H1 (cell line): ENCODE data around the gene RIN3. TPM values are rescaled to one million over a fixed set of nuclear protein-coding genes. Genes with fewer than 3 reads are reported as not detected.

Source experiments
- CTCF ChIA-PET: fragments of 300-600 bp; sonication (Branson Sonifier 250); formaldehyde crosslinking; loops from one replicate; lab custom pipeline; 2021; ENCODE audit not compliant: partially characterized antibody; lab: Charles Lee
- POLR2A ChIA-PET: fragments of 300-600 bp; sonication (Branson Sonifier 250); formaldehyde crosslinking; loops from one replicate; lab custom pipeline; 2021; ENCODE audit warnings: inconsistent platforms; ENCODE audit not compliant: partially characterized antibody; lab: Charles Lee
- DNase-seq, 2 experiments: peaks; one replicate each; pipeline versions ENCODE4 v3.0.0 to v3.0.0-alpha.2; 2010 to 2022; ENCODE audit warnings: low spot score in 2 of 2, low read depth in 1 of 2, mixed read lengths in 1 of 2
- FAIRE-seq: peaks from 2 replicates; lab custom pipeline; 2011; peaks lifted over from hg19 to GRCh38; lab: Jason Lieb, UNC
- H2AFZ ChIP-seq: 2 replicates; pipeline ENCODE4 v1.8.1; 2012; ENCODE audit warnings: low read length, inconsistent platforms
- H2AK5ac ChIP-seq: 2 replicates; pipeline ENCODE4 v1.6.1; 2013; ENCODE audit warnings: low read depth, low read length
- H2BK120ac ChIP-seq: replicated peaks from 2 replicates; pipeline ENCODE3; 2013; ENCODE audit warnings: low read depth, low read length, inconsistent platforms
- H2BK12ac ChIP-seq: 2 replicates; pipeline ENCODE4 v1.6.1; 2013; ENCODE audit warnings: low read depth, low read length
- H2BK15ac ChIP-seq: 2 replicates; pipeline ENCODE4 v1.6.1; 2013; ENCODE audit warnings: low read length
- H2BK20ac ChIP-seq: 2 replicates; pipeline ENCODE4 v1.6.1; 2013; ENCODE audit warnings: low read length
- H2BK5ac ChIP-seq: 2 replicates; pipeline ENCODE4 v1.6.1; 2013; ENCODE audit warnings: low read depth, low read length
- H3K14ac ChIP-seq: 2 replicates; pipeline ENCODE4 v1.6.1; 2013; ENCODE audit warnings: inconsistent platforms; ENCODE audit not compliant: insufficient read length
- H3K18ac ChIP-seq: 2 replicates; pipeline ENCODE4 v1.6.1; 2013; ENCODE audit warnings: low read length; ENCODE audit errors: extremely low read depth
- H3K23ac ChIP-seq: 2 replicates; pipeline ENCODE4 v1.6.1; 2013; ENCODE audit warnings: inconsistent platforms; ENCODE audit not compliant: insufficient read length
- H3K23me2 ChIP-seq: 2 replicates; pipeline ENCODE4 v1.6.1; 2013; ENCODE audit warnings: low read depth, low read length
- H3K27ac ChIP-seq: 2 replicates; pipeline ENCODE4 v1.6.1; 2011; ENCODE audit warnings: low read depth, low read length, inconsistent platforms
- H3K27me3 ChIP-seq, 4 experiments: replicated peaks in 1 of 4; 1 replicate in 1 of 4; 2 replicates in 3 of 4; pipeline versions ENCODE4 v1.6.1 to v1.8.1; 2011 to 2013; ENCODE audit warnings: low read length in 3 of 4, mild to moderate bottlenecking in 3 of 4, inconsistent platforms in 2 of 4, mixed read lengths in 2 of 4, moderate library complexity in 1 of 4; ENCODE audit not compliant: control insufficient read depth in 3 of 4, insufficient read depth in 3 of 4; ENCODE audit errors: extremely low read depth in 1 of 4
- H3K36me3 ChIP-seq, 4 experiments: 2 replicates each; pipeline versions ENCODE4 v1.6.1 to v1.8.1; 2011 to 2013; ENCODE audit warnings: mild to moderate bottlenecking in 4 of 4, low read length in 3 of 4, moderate library complexity in 2 of 4, control low read depth in 1 of 4, inconsistent platforms in 1 of 4; ENCODE audit not compliant: insufficient read depth in 4 of 4, control insufficient read depth in 2 of 4
- H3K4ac ChIP-seq: replicated peaks from 2 replicates; pipeline ENCODE3; 2013; ENCODE audit warnings: low read length, low read depth, mixed read lengths, inconsistent platforms; ENCODE audit not compliant: insufficient read length
- H3K4me1 ChIP-seq, 4 experiments: replicated peaks in 1 of 4; 1 replicate in 1 of 4; 2 replicates in 3 of 4; pipeline versions ENCODE4 v1.6.1 to v1.8.1; 2011 to 2013; ENCODE audit warnings: low read length in 3 of 4, inconsistent platforms in 2 of 4, mixed read lengths in 1 of 4; ENCODE audit not compliant: insufficient read depth in 4 of 4, control insufficient read depth in 3 of 4
- H3K4me2 ChIP-seq, 2 experiments: 2 replicates each; pipeline versions ENCODE4 v1.6.1 to v1.8.1; 2011 to 2013; ENCODE audit warnings: low read depth in 2 of 2, low read length in 2 of 2, control low read depth in 1 of 2, inconsistent platforms in 1 of 2, mild to moderate bottlenecking in 1 of 2; ENCODE audit not compliant: insufficient read depth in 1 of 2
- H3K4me3 ChIP-seq, 4 experiments: fragments of 200-600, 300-600 bp in 1 of 4; sonication (generic), shearing (Covaris generic), sonication (Bioruptor Twin) in 1 of 4; 2 replicates each; pipeline versions ENCODE4 v1.5.1 to v1.8.1; 2011 to 2016; ENCODE audit warnings: low read length in 4 of 4, low read depth in 3 of 4, control low read depth in 2 of 4, inconsistent platforms in 2 of 4, mild to moderate bottlenecking in 2 of 4, mixed read lengths in 1 of 4, moderate library complexity in 1 of 4; ENCODE audit not compliant: insufficient read depth in 2 of 4; ENCODE audit errors: extremely low read depth in 1 of 4
- H3K56ac ChIP-seq: replicated peaks from 2 replicates; pipeline ENCODE3; 2013; ENCODE audit warnings: low read depth, mild to moderate bottlenecking, mixed read lengths, low read length, inconsistent platforms; ENCODE audit not compliant: insufficient read length
- H3K79me1 ChIP-seq: 2 replicates; pipeline ENCODE4 v1.6.1; 2013; ENCODE audit warnings: low read depth, low read length, control low read depth
- H3K79me2 ChIP-seq, 2 experiments: 2 replicates each; pipeline versions ENCODE4 v1.6.1 to v1.8.1; 2012 to 2013; ENCODE audit warnings: low read length in 2 of 2, mild to moderate bottlenecking in 2 of 2, inconsistent platforms in 1 of 2; ENCODE audit not compliant: insufficient read depth in 2 of 2, control insufficient read depth in 1 of 2
- H3K9ac ChIP-seq, 4 experiments: replicated peaks in 1 of 4; 1 replicate in 1 of 4; 2 replicates in 3 of 4; pipeline versions ENCODE4 v1.6.1 to v1.8.1; 2011 to 2013; ENCODE audit warnings: low read depth in 3 of 4, low read length in 3 of 4, control low read depth in 2 of 4, mild to moderate bottlenecking in 2 of 4, moderate library complexity in 2 of 4, inconsistent platforms in 1 of 4; ENCODE audit errors: extremely low read depth in 1 of 4
- H3K9me3 ChIP-seq, 2 experiments: 2 replicates each; pipeline versions ENCODE4 v1.6.1 to v1.8.1; 2012 to 2013; ENCODE audit warnings: mild to moderate bottlenecking in 2 of 2, moderate library complexity in 2 of 2, control low read depth in 1 of 2, inconsistent platforms in 1 of 2, low read depth in 1 of 2, low read length in 1 of 2, mixed read lengths in 1 of 2; ENCODE audit not compliant: insufficient read depth in 2 of 2
- H4K20me1 ChIP-seq, 2 experiments: replicated peaks in 1 of 2; 2 replicates each; pipeline versions ENCODE3 to v1.8.1; 2011 to 2013; ENCODE audit warnings: inconsistent platforms in 2 of 2, low read length in 2 of 2, mild to moderate bottlenecking in 1 of 2; ENCODE audit not compliant: insufficient read depth in 2 of 2, control insufficient read depth in 1 of 2
- H4K5ac ChIP-seq: 2 replicates; pipeline ENCODE4 v1.6.1; 2013; ENCODE audit warnings: low read length, low read depth, mixed read lengths, inconsistent platforms; ENCODE audit not compliant: insufficient read length
- H4K8ac ChIP-seq: 2 replicates; pipeline ENCODE4 v1.8.0; 2013; ENCODE audit warnings: mild to moderate bottlenecking, moderate library complexity, low read length, inconsistent platforms; ENCODE audit not compliant: insufficient read depth; ENCODE audit errors: extremely low read depth
- H4K91ac ChIP-seq: replicated peaks from 2 replicates; pipeline ENCODE3; 2013; ENCODE audit warnings: low read length, mixed read lengths, inconsistent platforms; ENCODE audit not compliant: insufficient read length
- KDM1A ChIP-seq: fragments of 200-600, 300-600 bp; sonication (generic); IDR thresholded peaks from 2 replicates; pipeline ENCODE4 v1.7.1; 2016; ENCODE audit warnings: mild to moderate bottlenecking, low read length, borderline replicate concordance
- MAFK ChIP-seq: IDR thresholded peaks from 2 replicates; pipeline ENCODE4 v1.6.1; 2012; ENCODE audit warnings: low read depth, mild to moderate bottlenecking, improper control_type of control experiment, low read length
- PHF8 ChIP-seq: fragments of 200-600 bp; sonication (generic); conservative IDR thresholded peaks from 2 replicates; pipeline ENCODE4 v1.7.1; 2012; ENCODE audit warnings: low read depth, mild to moderate bottlenecking, inconsistent platforms, low read length, moderate library complexity
- SP2 ChIP-seq: IDR thresholded peaks from 2 replicates; pipeline ENCODE4 v1.6.1; 2012; ENCODE audit warnings: mild to moderate bottlenecking, low read length, inconsistent platforms
- WGBS, 2 experiments: shearing (Covaris generic) in 1 of 2; methylation state at CpG; one replicate each; pipeline versions ENCODE4 v1.1.6 to v1.1.7; 2013 to 2015; ENCODE audit warnings: low lambda C conversion rate in 2 of 2, mixed read lengths in 2 of 2, inconsistent platforms in 1 of 2, low coverage in 1 of 2, missing lambda C conversion rate in 1 of 2; ENCODE audit not compliant: insufficient replicate concordance in 2 of 2, insufficient coverage in 1 of 2, insufficient read length in 1 of 2; ENCODE audit errors: extremely low coverage in 1 of 2, missing lambda C conversion rate in 1 of 2; 5-methylcytosine and 5-hydroxymethylcytosine counted together
- polyA plus RNA-seq, 7 experiments: library from polyadenylated mRNA; depleted of rRNA in 3 of 7; stranded (reverse) in 5 of 7; unstranded in 2 of 7; fragments of >200 nt in 5 of 7; fragments of 200-250 nt in 2 of 7; gene quantifications; 1 replicate in 5 of 7; 2 replicates in 1 of 7; 4 replicates in 1 of 7; pipeline versions ENCODE4 v1.2.1 to v1.2.3, GENCODE V29; 2011 to 2013; ENCODE audit warnings: missing spikeins in 2 of 7, mixed read lengths in 2 of 7
- total RNA-seq: library from RNA; stranded (reverse); fragmentation: NEBNext Ultra II Directional; extraction: Animal tissue kit (Norgen Biotek cat#: 25700); gene quantifications from 2 replicates; pipeline ENCODE4 v1.2.1, GENCODE V29; 2021

The RIN3 gene
- total and polyA plus RNA-seq, 2 of the 8 experiments (the other 6 are each of a cell fraction or from before 2014, with no cell fraction given), result 0.59 to 1.5 TPM

DNA sequence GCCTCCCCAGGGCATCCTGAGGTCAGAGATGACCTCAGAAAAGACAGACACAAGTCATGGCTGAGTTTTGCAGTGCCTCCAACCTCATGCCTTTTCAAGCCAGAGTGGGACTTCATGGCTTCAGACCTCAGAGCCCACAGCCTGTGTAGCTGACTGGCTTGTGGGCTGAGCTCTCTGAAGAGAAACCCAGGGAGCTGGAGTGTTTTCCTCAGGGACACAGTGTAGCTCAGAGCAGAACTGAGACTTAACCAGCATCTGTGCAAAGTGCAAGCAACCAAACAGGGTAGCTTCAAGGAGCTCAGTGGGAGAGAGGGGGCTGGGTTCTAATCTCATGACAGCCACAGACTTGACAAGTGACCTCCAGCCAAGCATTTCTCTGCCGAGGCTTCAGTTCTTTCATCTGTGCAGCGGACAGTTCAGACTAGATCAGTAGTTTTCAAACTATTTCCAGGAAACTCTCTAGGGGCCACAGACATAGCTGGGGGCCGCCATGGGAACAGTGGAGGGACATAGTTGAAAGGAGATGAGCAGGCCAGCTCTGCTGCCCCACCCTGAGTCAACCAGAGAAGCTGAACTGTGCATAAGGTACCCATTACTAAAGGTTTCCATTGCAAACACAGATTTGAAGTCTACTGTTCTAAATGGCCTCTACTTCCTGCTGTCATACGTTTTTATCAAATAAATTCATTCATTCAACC is 154.8 kb downstream of the RIN3 start:
- Histone ChIP-seq H3K4me2 (no peak overlapping the region), H3K4ac (no peak overlapping the region), H3K79me1 (no peaks in the 10 kb centered on the region; the same call in 1 of the 2 replicates), H3K9ac (no peak overlapping the region), H3K4me1 (peaks cover 0 to 2% (median 0%) of the 10 kb centered on the region in 4 experiments; a peak in 1 of 7 replicates), H3K23me2 (no peaks in the 10 kb centered on the region), H3K4me3 (no peak overlapping the region), H3K27ac (no peak overlapping the region), H2BK20ac (no peak overlapping the region), H3K18ac (no peak overlapping the region), H4K91ac (no peak overlapping the region), H4K20me1 (no peaks in the 10 kb centered on the region), H2BK15ac (no peak overlapping the region), H3K9me3 (no peaks in the 10 kb centered on the region), H2AK5ac (no peak overlapping the region), H3K79me2 (no peaks in the 10 kb centered on the region), H3K14ac (no peak overlapping the region), H3K36me3 (no peaks in the 10 kb centered on the region), H4K5ac (no peak overlapping the region), H2AFZ (no peak overlapping the region), H2BK5ac (no peak overlapping the region), H3K56ac (no peak overlapping the region), H4K8ac (no peak overlapping the region), H2BK12ac (no peak overlapping the region), H2BK120ac (no peak overlapping the region), H3K27me3 (no peaks in the 10 kb centered on the region), H3K23ac (no peak overlapping the region)
- no peak for DNase-seq
- no peak for FAIRE-seq
- TF ChIP-seq SP2 (no peak), PHF8 (no peak), KDM1A (no peak), MAFK (no peak)
- ChIA-PET POLR2A (no interaction called here), CTCF (interaction anchor here (0.6 to 1.9 kb wide), 4 partner anchors 15 to 72 kb away, joined by 3 to 6 read pairs (median 4); no protein-coding TSS in a partner anchor)
- 77% methylated on average over 4 of the region's 4 CpGs; no CpG with 5 or more reads in 1 of the 2 experiments for WGBS, 2 experiments
